ENCODE measurements around the gene MMS22L. TPM values are rescaled to one million over a fixed set of nuclear protein-coding genes. Genes with fewer than 3 reads are reported as not detected.

MMS22L gene
- total and polyA plus RNA-seq, 7 donors = 0.60 to 9.7 (median 5.4) TPM

DNA sequence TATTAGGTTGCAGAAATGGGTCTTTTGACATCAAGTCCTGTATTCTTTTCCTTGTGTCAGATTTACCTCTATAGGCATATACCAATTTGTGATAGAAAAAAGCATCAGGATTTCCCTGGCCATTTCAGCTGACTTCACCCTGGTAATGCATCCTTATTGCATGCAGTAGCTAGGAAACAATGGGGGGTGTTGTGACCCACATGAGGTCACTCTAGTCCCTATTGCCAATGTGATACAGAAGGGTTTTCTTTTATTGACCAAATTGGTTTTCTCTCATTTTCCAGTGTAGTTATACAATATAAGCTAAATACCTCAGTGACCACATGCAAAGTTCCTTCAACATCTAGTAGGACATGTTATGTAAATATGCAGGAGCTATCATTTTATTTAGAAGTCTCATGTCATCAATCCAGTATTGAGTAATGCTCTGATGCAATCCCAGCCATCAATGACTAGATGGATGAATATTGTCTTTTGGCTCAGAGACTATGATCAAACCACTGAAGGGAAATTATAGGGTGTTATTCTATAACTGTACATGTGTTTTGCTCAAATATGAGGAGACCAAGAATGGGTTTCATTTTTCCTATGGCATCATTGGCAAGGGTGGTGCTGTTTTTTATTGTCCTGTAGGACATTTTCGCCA is 180.7 kb downstream of the MMS22L start:
- H3K27ac ChIP-seq = no peak overlapping the region
- H3K9me3 ChIP-seq = no peaks in the 10 kb centered on the region
- no peaks in the 10 kb centered on the region for H3K36me3 ChIP-seq
- no peaks in the 10 kb centered on the region for H3K27me3 ChIP-seq
- intact Hi-C loops (cut with DNase I) = no loop called here
- WGBS, 2 donors = 90 to 91% methylated on average over 1 of the region's 1 CpG
- H3K4me3 ChIP-seq = no peak overlapping the region
- DNase-seq = no peak
- no peaks in the 10 kb centered on the region for H3K4me1 ChIP-seq
- TF ChIP-seq EP300 (IDR thresholded peaks at IDR 0.05) (no peak), POLR2A (IDR thresholded peaks at IDR 0.05) (no peak), POLR2AphosphoS5 (IDR thresholded peaks at IDR 0.05) (no peak)
- TF ChIP-seq, protein P1, sequence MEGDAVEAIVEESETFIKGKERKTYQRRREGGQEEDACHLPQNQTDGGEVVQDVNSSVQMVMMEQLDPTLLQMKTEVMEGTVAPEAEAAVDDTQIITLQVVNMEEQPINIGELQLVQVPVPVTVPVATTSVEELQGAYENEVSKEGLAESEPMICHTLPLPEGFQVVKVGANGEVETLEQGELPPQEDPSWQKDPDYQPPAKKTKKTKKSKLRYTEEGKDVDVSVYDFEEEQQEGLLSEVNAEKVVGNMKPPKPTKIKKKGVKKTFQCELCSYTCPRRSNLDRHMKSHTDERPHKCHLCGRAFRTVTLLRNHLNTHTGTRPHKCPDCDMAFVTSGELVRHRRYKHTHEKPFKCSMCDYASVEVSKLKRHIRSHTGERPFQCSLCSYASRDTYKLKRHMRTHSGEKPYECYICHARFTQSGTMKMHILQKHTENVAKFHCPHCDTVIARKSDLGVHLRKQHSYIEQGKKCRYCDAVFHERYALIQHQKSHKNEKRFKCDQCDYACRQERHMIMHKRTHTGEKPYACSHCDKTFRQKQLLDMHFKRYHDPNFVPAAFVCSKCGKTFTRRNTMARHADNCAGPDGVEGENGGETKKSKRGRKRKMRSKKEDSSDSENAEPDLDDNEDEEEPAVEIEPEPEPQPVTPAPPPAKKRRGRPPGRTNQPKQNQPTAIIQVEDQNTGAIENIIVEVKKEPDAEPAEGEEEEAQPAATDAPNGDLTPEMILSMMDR (IDR thresholded peaks at IDR 0.05) = no peak

DNA sequence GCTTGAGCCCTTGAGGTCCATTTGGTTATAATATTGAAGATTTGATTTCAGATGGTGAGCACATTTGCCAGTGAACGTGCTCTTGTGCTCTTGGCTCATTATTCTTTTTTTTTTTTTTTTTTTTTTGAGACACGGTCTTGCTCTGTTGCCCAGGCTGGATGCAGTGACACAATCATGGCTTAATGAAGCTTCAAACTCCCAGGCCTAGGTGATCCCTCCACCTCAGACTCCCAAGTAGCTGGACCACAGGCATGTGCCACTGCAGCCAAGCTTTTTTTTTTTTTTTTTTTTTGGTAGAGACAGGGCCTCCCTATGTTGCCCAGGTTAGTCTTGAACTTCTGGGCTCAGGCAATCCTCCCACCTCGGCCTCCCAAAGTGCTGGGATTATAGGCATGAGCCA is 182.3 kb downstream of the MMS22L start:
- no peak overlapping the region for H3K27ac ChIP-seq
- no peak overlapping the region for H3K4me3 ChIP-seq
- WGBS, 2 donors = 83 to 88% methylated on average over 3 of the region's 3 CpGs
- no peak for TF ChIP-seq EP300 (IDR thresholded peaks at IDR 0.05)
- no peak for TF ChIP-seq POLR2AphosphoS5 (IDR thresholded peaks at IDR 0.05)
- DNase-seq = no peak
- no peaks in the 10 kb centered on the region for H3K9me3 ChIP-seq
- no peaks in the 10 kb centered on the region for H3K27me3 ChIP-seq
- no peaks in the 10 kb centered on the region for H3K4me1 ChIP-seq
- no peaks in the 10 kb centered on the region for H3K36me3 ChIP-seq
- intact Hi-C loops (cut with DNase I) = no loop called here

DNA sequence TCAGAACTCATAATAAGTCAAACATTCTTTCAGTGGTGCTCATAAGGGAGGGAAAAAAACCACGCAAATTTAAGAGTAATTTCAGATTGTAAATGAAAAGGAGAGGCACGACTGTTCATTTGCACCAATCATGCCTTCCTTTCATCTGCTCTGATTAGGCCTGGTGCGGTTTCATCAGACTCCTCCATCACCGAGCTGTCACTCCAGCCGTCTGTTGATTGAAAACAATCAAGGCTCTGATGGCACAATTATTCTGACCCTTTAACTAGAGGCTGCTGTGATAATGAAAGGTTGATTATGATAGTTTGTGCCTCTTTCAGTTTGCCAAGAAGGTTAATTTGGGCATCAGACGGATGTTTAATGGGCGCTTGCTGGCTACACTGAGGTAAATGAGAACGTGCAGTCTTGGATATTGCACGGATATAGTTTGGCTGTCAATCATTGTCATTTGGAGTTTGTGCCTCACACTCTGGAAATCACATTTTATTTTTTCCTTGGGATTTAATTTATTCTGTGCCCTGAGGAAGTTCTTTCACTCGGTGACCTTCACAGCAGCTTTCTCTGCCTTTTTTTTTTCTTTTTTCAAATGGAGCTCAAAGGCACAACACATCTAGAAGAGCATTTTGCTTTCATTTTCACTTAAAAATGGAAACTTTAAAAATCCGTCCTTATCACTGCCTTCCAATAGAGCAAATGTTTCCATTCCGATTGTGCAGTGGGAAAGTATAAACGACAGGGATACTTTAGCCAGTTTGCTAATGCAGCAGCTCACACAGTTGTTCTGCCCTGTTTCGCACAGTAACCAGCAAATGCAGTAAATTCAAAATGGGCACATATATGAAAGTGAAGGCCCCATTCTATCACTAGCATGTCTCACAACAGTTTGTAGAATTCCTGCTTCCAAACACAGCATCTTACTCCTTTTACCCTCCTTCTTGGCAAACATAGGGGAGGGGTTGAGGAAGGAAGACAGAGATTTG is 185.7 kb downstream of the MMS22L start:
- DNase-seq = no peak
- WGBS, 2 donors = 82 to 85% methylated on average over 14 of the region's 14 CpGs
- H3K27ac ChIP-seq = no peak overlapping the region
- no peaks in the 10 kb centered on the region for H3K4me1 ChIP-seq
- TF ChIP-seq POLR2A (IDR thresholded peaks at IDR 0.05) (no peak), POLR2AphosphoS5 (IDR thresholded peaks at IDR 0.05) (no peak), EP300 (IDR thresholded peaks at IDR 0.05) (no peak)
- TF ChIP-seq, protein P1 (IDR thresholded peaks at IDR 0.05) = no peak
- intact Hi-C loops (cut with DNase I) = no loop called here
- no peak overlapping the region for H3K4me3 ChIP-seq
- no peaks in the 10 kb centered on the region for H3K36me3 ChIP-seq
- no peaks in the 10 kb centered on the region for H3K27me3 ChIP-seq
- H3K9me3 ChIP-seq = no peaks in the 10 kb centered on the region

DNA sequence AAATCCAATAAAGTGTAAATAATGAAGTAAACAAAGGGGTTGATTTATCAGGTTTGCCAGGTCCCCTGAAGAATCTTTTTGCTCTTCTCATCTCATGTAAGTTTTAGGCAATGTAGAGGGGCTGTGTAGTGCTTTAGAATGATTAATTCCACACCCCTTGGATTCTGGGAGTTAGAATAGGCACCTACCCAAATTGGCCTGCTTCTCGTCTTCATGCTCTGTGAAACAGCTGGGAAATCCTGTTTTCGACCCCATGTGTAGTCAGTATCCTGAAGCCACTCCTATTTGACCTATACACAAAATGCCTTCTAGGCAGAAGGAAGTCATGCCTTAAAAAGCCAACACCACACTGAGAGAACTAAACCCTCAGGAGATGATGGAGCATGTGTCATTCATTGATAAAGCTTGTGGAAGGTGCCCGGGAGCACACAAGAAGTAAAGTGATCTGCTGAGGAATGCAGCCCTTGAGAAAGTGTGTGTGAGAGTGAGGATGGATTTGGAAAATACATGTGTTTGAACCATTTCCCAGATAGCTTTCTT is 187.6 kb downstream of the MMS22L start:
- intact Hi-C loops (cut with DNase I) = no loop called here
- Histone ChIP-seq H3K27me3 (no peaks in the 10 kb centered on the region), H3K36me3 (no peaks in the 10 kb centered on the region), H3K4me1 (no peaks in the 10 kb centered on the region), H3K4me3 (no peak overlapping the region), H3K27ac (no peak overlapping the region), H3K9me3 (no peaks in the 10 kb centered on the region)
- 74 to 84% methylated on average over 3 of the region's 3 CpGs for WGBS, 2 donors
- DNase-seq = no peak
- TF ChIP-seq, protein P1 (IDR thresholded peaks at IDR 0.05) = no peak
- TF ChIP-seq POLR2A (IDR thresholded peaks at IDR 0.05) (no peak), POLR2AphosphoS5 (IDR thresholded peaks at IDR 0.05) (no peak), EP300 (IDR thresholded peaks at IDR 0.05) (no peak)

DNA sequence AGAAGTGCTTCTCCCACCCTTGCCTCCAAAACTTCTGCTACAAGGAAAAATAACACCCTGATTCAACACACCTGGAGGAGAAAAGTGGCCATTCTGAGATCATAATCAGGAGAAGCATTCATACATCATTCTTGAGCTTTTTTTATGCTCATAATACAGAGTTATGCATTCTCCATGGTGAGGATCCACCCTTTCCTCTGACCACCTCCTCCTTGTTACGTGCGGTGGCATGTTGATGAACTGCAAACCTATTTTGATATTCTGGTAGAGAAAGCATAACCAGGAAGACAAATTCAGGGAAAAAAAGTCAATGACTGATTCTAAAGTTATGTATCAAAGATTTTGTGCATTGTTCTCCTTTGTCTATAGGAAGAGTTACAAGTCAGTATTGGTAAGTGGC is 188.6 kb downstream of the MMS22L start:
- Histone ChIP-seq H3K4me1 (no peaks in the 10 kb centered on the region), H3K36me3 (no peaks in the 10 kb centered on the region), H3K27me3 (no peaks in the 10 kb centered on the region), H3K9me3 (no peaks in the 10 kb centered on the region), H3K4me3 (no peak overlapping the region), H3K27ac (no peak overlapping the region)
- 95 to 96% methylated on average over 2 of the region's 2 CpGs for WGBS, 2 donors
- intact Hi-C loops (cut with DNase I) = no loop called here
- DNase-seq = no peak
- no peak for TF ChIP-seq POLR2AphosphoS5 (IDR thresholded peaks at IDR 0.05)
- TF ChIP-seq, protein P1 (IDR thresholded peaks at IDR 0.05) = no peak
- TF ChIP-seq EP300 (IDR thresholded peaks at IDR 0.05) = no peak
- TF ChIP-seq POLR2A (IDR thresholded peaks at IDR 0.05) = no peak
